Measurements from ENCODE around the gene ANAPC2.
A peak's percentile ranks its signal among the peaks of the same experiment; 100 is the strongest.

The ANAPC2 gene

GRCh38 chr9:137215196-137215986 is 27.0 kb upstream of the ANAPC2 start:
- DNase-seq (ENCODE audit: low read depth in 2 of 2): no peak

- DNase-seq (ENCODE audit: low read depth in 2 of 2): no peak
Measured at GRCh38 chr9:137214620-137215019, 26.3 kb upstream of the ANAPC2 start.

GRCh38 chr9:137213160-137214060 is 25.1 kb upstream of the ANAPC2 start:
- DNase-seq (ENCODE audit: low read depth in 2 of 2): no peak

- no peak for DNase-seq (ENCODE audit: low read depth in 2 of 2)
Measured at GRCh38 chr9:137212520-137212919, 24.2 kb upstream of the ANAPC2 start.

- DNase-seq (ENCODE audit: low read depth in 2 of 2): no peak
Measured at GRCh38 chr9:137211532-137211931, 23.2 kb upstream of the ANAPC2 start.

GRCh38 chr9:137206602-137207001 is 18.2 kb upstream of the ANAPC2 start:
- no peak for DNase-seq (ENCODE audit: low read depth in 2 of 2)

- DNase-seq (ENCODE audit: low read depth in 2 of 2): peak; percentile 88 to 93
Measured at GRCh38 chr9:137205126-137206069, 17.0 kb upstream of the ANAPC2 start, which contains the start of the genes NDOR1 and TMEM203. TSS of gene NDOR1 (plus strand) at chr9:137205700. CDS start at chr9:137205778, 78 bp downstream. TSS of gene TMEM203 (minus strand) at chr9:137205648. CDS start at chr9:137205414, 234 bp downstream.

- no peak for DNase-seq (ENCODE audit: low read depth in 2 of 2)
Measured at GRCh38 chr9:137204731-137205125, 16.4 kb upstream of the ANAPC2 start.

- DNase-seq (ENCODE audit: low read depth in 2 of 2): no peak
Measured at GRCh38 chr9:137202966-137203365, 14.6 kb upstream of the ANAPC2 start.

GRCh38 chr9:137201205-137201868 is 13.0 kb upstream of the ANAPC2 start:
- no peak for DNase-seq (ENCODE audit: low read depth in 2 of 2)

GRCh38 chr9:137200311-137201204 is 12.2 kb upstream of the ANAPC2 start, which contains the start of gene TPRN:
TSS of gene TPRN (minus strand) at chr9:137200741. CDS start at chr9:137200711, 30 bp downstream.
- peak; percentile 98 to 99 for DNase-seq (ENCODE audit: low read depth in 2 of 2)

- no peak for DNase-seq (ENCODE audit: low read depth in 2 of 2)
Measured at GRCh38 chr9:137199411-137200121, 11.2 kb upstream of the ANAPC2 start.

- DNase-seq (ENCODE audit: low read depth in 2 of 2): no peak
Measured at GRCh38 chr9:137198902-137199283, 10.5 kb upstream of the ANAPC2 start.

GRCh38 chr9:137198051-137198901 is 9.9 kb upstream of the ANAPC2 start:
- DNase-seq (ENCODE audit: low read depth in 2 of 2): no peak

- DNase-seq (ENCODE audit: low read depth in 2 of 2): no peak
Measured at GRCh38 chr9:137195525-137196220, 7.3 kb upstream of the ANAPC2 start.

GRCh38 chr9:137194909-137195308 is 6.5 kb upstream of the ANAPC2 start:
- DNase-seq (ENCODE audit: low read depth in 2 of 2): no peak

- DNase-seq (ENCODE audit: low read depth in 2 of 2): no peak
Measured at GRCh38 chr9:137194388-137194787, 6.0 kb upstream of the ANAPC2 start.

- DNase-seq (ENCODE audit: low read depth in 2 of 2): no peak
Measured at GRCh38 chr9:137193771-137194170, 5.4 kb upstream of the ANAPC2 start.
